NCI-H1417 (cell line): Measurements from ENCODE around the gene ZNF625.
"Not testable (repeated sequence)": the region's sequence is repeated elsewhere in the genome, so short reads cannot be mapped to it uniquely, and the experiment has no call there.

ENCODE experiments used
- DNase-seq, 3 experiments: peaks; one replicate each; lab custom pipeline; 2025; lab: John Stamatoyannopoulos, UW

Gene ZNF625

GRCh38 chr19:12137221-12137940 lies 19.2 kb downstream of the ZNF625 start:
- DNase-seq = peak in 1 of 3 experiments; percentile 21

DNA sequence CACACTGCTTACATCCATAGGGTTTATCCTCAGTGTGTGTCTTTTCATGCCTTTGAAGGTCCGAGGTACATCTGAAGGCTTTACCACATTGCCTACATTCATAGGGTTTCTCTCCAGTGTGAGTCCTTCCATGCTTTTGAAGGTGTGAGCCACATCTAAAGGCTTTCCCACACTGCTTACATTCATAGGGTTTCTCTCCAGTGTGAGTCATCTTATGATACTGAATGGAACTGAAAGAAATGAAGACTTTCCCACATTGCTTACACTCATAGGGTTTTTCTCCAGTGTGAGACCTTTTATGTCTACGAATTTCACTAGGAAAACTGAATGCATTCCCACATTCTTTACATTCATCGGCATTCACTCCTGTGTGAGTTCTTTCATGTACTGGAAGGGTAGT lies 23.5 kb downstream of the ZNF625 start:
- no peak for DNase-seq

- DNase-seq = peak in 2 of 3 experiments; percentile 2 to 39
These were observed 29.8 kb downstream of the ZNF625 start for GRCh38 chr19:12126707-12127106.

DNA sequence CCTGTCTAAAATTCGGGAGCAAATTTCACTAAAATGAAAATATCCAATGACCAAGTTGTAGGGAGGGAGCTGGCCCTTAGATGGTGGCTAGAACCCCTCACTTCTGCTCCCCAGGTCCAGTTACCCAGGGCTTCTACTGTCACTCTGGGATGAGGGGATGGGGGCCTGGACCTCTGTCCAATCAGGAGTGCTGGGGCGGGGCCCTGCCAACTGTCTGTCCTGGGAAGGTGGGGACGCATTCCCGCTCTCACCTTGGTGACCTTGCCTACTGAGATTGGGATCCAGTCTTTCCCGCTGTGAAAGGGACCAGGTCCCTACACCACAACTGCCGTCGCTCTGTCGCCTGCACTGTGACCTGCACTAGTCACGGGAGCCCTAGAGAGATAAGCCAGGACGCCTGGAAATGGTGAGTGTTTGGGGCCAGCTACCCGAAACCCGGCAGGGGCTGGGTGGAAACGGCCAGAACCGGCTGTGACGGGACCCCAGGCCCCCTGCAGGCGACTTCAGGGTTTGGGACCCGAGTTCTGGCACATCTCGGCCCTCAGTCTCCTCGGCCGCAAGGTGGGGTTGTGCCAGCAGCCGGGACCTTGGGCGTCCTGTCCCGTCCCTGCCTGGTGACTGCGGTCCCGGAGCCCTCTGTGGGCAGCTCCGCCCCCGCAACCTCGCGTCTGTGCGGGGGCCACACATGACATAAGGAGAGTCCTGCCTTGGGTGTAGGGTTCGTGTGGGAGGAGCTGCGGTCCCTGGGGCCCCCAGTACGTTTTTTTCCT lies 39.1 kb downstream of the ZNF625 start:
- no peak for DNase-seq

GRCh38 chr19:12113121-12113520 lies 43.4 kb downstream of the ZNF625 start:
- DNase-seq = no peak

DNA sequence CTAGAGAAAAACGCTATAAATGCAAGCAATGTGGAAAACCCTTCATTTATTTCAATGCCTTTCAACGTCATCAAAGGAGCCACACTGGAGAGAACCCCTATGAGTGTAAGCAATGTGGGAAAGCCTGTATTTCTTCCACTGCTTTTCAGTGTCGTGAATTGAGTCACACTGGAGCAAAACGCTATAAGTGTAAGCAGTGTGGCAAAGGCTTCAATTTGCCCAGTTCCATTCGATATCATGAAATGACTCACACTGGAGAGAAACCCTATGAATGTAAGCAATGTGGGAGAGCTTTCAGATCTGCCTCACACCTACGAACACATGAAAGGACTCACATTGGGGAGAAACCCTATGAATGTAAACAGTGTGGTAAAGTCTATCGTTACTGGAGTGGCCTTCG lies 43.8 kb downstream of the ZNF625 start:
- DNase-seq = no peak

DNA sequence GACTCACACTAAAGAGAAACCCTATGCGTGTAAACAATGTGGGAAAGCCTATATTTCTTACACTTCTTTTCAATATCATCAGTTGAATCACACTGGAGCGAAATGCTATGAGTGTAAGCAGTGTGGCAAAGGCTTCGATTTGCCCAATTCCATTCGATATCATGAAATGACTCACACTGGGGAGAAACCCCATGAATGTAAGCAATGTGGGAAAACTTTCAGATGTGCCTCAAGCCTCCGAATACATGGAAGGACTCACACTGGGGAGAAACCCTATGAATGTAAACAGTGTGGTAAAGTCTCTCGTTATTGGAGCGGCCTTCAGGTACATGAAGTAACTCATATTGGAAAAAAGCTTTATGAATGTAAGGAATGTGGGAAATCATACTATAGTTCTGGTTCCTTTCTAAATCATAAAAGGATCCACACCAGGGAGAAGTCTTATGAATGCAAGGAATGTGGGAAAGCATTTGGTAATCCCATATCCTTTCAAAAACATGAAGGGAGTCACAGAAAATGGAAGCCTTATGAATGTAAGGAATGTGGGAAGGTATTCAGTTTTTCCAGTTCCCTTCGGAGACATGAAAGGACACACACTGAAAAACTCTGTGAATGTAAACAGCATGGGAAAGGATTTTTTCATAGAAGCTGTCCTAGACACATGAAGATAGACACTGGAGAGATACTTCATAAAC lies 44.4 kb downstream of the ZNF625 start:
- DNase-seq = no peak

DNA sequence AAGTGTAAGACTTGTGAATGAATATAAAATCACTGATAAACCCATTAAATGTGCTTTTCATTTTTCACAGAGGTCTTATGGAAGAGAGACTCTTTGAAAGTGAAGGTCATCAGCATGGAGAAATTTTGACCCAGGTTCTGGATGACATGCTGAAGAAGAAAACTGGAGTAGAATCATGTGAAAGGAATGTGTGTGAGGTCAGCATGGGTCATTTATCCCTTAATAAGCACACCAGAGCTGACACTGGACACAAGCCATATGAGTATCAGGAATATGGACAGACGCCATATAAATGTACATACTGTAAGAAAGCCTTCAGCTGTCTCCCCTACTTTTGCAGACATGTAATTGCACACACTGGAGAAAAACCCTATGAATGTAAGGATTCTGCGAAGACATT lies 45.4 kb downstream of the ZNF625 start:
- DNase-seq = no peak

DNA sequence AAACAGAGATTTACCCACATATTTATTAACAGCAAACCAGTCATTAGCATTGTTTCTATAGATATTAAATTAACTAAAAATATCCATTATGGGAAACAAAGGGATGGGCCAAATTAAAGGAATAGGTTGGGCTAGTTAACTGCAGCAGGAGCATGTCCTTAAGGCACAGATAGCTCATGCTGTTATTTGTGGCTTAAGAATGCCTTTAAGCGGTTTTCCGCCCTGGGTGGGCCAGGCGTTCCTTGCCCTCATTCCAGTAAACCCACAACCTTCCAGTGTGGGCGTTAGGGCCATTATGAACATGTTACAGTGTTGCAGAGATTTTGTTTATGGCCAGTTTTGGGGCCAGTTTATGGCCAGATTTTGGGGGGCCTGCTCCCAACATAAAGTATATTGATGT lies 52.6 kb downstream of the ZNF625 start:
- DNase-seq = not testable (repeated sequence)

DNA sequence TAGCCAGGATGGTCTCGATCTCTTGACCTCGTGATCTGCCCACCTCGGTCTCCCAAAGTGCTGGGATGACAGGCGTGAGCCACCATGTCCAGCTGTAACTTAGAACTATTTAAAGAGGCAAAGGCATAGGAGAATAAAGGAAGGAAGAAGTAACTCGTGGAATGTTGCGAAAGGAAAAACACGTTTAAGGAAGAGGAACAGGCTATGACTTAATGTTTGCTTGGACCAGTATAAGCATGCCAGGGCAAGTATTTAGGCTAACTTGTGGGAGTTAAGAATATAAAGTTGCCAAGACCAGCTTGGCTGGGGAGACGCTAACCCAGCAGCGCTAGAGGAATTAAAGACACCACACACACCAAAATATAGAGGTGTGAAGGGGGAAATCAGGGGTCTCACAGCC lies 58.5 kb downstream of the ZNF625 start:
- no peak for DNase-seq

- DNase-seq = no peak
These were observed 61.3 kb downstream of the ZNF625 start for GRCh38 chr19:12095111-12095790.
